Duodenal mucosa (tissue), 2 donors: ENCODE results near the gene ATP2A2.

ENCODE experiments used
- H3K27ac ChIP-seq: one replicate; pipeline ENCODE4 v1.7.0; 2013; ENCODE audit warnings: low read depth, low read length
- H3K27me3 ChIP-seq, 2 donors: one replicate each; pipeline ENCODE4 v1.7.0; 2013; ENCODE audit warnings: low read length in 2 of 2, control low read depth in 1 of 2; ENCODE audit not compliant: insufficient read depth in 2 of 2, control insufficient read depth in 1 of 2
- H3K36me3 ChIP-seq, 2 donors: one replicate each; pipeline ENCODE4 v1.7.0; 2013; ENCODE audit warnings: low read length in 2 of 2, control low read depth in 1 of 2; ENCODE audit not compliant: insufficient read depth in 2 of 2, control insufficient read depth in 1 of 2
- H3K4me1 ChIP-seq, 2 donors: one replicate each; pipeline ENCODE4 v1.7.0; 2013; ENCODE audit warnings: low read length in 2 of 2, control low read depth in 1 of 2; ENCODE audit not compliant: insufficient read depth in 2 of 2, control insufficient read depth in 1 of 2
- H3K4me3 ChIP-seq, 2 donors: one replicate each; pipeline ENCODE4 v1.7.0; 2013; ENCODE audit warnings: low read length in 2 of 2, low read depth in 1 of 2
- H3K9ac ChIP-seq, 2 donors: one replicate each; pipeline ENCODE4 v1.7.0; 2013; ENCODE audit warnings: low read length in 2 of 2, low read depth in 1 of 2
- H3K9me3 ChIP-seq, 2 donors: one replicate each; pipeline ENCODE4 v1.7.0; 2013; ENCODE audit warnings: low read length in 2 of 2, control low read depth in 1 of 2; ENCODE audit not compliant: control insufficient read depth in 1 of 2

ATP2A2 gene

DNA sequence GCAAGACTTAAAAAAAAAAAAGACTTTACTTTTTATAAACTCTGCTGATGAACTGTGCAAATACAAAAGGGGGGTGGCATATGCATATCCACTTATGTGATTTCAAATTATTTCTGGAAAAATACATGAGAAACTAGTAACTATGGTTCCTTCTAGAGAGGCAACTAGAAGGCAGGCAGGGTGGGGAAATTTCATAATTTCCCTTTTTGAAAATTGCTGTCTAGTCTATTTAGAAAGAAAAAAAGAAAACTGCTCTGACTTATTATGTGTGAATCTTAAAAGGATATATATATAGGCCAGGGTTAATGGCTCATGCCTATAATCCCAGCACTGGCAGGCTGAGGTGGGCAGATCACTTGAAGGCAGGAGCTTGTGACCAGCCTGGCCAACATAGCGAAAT, 80.2 kb downstream of the ATP2A2 start:
- no peak overlapping the region for H3K9ac ChIP-seq
- no peaks in the 10 kb centered on the region for H3K9me3 ChIP-seq
- no peak overlapping the region for H3K4me3 ChIP-seq
- no peaks in the 10 kb centered on the region for H3K27me3 ChIP-seq
- no peaks in the 10 kb centered on the region for H3K4me1 ChIP-seq
- H3K27ac ChIP-seq = no peak overlapping the region
- H3K36me3 ChIP-seq = no peaks in the 10 kb centered on the region

DNA sequence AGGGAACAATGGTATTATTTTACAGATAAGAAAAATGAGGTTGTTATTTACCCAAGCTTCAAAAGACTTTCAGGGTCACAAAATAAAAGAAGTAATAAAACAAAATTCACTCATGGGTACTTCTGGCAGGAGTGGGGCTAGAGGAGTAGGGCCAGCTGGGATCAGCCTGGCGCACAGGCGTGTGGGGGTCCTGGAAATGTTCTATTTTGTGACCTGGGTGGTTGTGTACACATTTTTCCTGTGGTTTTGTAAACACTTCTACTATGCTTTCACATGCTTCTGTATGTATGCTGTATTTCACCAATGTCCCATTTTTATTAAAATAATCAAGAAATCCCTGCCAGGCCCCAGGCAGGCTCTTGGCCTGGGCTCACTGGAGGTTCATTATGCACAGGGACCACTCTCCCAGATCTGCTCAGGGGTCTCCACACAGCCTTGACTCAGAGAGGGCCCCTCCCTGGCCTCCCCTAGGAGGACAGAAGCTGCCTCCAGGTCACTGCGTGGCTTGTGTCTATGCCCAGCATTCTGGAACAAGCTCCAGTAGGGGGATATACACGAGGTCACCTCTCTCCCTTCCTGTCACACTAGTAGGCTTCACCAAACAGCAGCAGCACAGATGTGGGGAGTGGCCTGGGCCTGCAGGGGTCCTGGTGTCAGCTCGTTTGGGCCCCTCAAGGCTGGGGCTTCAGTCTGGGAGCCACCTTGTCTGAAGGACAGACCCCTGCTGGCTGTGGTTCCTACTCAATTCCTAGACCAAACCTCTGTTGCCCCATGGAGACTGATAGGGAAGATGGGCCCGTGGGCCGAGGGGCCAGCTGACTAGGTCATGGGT, 84.7 kb downstream of the ATP2A2 start:
- Histone ChIP-seq H3K4me3 (no peak overlapping the region), H3K27me3 (no peaks in the 10 kb centered on the region), H3K9ac (no peak overlapping the region), H3K36me3 (peaks cover 0 to 8% of the 10 kb centered on the region in 2 donors), H3K27ac (no peak overlapping the region), H3K4me1 (peaks cover 0 to 3% of the 10 kb centered on the region in 2 donors), H3K9me3 (no peaks in the 10 kb centered on the region)

DNA sequence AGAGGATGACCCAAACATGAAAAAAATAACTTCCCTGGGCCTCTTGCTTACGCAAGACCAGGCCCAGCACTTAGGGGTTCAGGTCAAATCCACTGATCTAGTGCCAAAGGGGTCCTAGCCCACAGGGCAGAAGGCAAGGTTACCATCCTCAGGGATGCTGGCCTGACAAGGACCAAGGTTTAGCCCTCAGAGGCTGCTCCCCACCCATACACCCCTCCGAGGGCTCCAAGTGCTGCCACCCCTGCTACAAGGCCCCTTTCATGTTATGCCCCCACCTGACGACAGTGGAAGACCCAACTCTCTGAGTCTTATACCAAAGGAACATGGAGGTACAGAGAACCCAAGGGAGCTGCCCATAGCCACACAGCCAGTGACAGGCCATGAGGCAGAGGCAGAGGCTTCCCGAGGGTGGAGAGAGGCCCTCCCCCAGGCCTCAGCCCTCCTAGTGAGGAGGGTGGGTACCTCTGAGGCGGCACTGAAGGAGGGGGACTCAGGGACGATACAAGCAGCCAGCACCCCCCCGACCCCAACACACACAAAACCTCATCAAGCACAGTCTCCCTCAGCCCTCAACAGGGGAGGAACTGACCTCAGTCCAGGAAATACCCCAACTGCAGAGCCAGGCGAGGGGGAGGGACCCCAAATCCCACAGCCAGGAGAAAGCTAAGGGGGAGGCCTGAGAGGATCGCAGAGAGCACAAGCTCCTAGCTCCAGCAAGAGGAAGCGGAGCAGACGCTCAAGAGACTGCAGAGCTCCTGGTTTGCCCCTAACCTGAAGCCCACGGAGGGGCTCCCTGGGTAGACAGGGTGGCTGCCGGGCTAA, 85.5 kb downstream of the ATP2A2 start:
- Histone ChIP-seq H3K9ac (no peak overlapping the region), H3K4me1 (peaks cover 0 to 3% of the 10 kb centered on the region in 2 donors), H3K27me3 (no peaks in the 10 kb centered on the region), H3K27ac (peak overlapping the region; percentile 50), H3K9me3 (no peaks in the 10 kb centered on the region), H3K36me3 (peaks cover 0 to 8% of the 10 kb centered on the region in 2 donors), H3K4me3 (no peak overlapping the region)

DNA sequence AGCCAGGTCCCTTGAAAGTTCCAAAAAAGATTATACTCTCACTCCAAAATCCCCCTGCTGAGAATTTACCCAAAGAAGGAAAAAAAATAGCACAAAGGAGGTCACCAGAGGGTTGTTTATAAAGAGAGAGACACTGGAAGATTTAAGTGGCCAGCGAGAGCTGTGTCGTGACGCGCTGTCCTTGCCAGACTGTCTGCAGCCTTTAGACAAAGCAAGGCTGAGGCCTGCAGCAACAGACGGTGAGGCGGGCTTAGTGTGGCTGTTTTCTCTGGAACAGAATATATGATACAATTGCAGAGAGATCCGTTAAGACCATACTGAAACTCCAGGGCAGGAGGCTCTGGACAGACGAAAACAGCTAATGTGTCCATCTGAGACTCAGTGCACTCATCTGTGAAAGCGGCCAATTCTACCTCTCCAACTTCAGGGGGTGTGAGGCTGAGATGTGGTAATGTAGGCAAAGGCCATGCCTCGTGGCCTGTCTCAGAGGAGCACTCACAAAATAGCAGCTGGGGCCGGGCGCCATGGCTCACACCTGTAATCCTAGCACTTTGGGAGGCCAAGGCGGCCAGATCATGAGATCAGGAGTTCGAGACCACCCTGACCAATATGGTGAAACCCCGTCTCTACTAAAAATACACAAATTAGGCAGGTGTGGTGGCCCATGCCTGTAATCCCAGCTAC, 86.3 kb downstream of the ATP2A2 start:
- Histone ChIP-seq H3K4me1 (peaks cover 0 to 3% of the 10 kb centered on the region in 2 donors), H3K27me3 (no peaks in the 10 kb centered on the region), H3K9ac (no peak overlapping the region), H3K36me3 (peaks cover 0 to 15% of the 10 kb centered on the region in 2 donors), H3K4me3 (no peak overlapping the region), H3K27ac (peak overlapping the region; percentile 14), H3K9me3 (no peaks in the 10 kb centered on the region)

DNA sequence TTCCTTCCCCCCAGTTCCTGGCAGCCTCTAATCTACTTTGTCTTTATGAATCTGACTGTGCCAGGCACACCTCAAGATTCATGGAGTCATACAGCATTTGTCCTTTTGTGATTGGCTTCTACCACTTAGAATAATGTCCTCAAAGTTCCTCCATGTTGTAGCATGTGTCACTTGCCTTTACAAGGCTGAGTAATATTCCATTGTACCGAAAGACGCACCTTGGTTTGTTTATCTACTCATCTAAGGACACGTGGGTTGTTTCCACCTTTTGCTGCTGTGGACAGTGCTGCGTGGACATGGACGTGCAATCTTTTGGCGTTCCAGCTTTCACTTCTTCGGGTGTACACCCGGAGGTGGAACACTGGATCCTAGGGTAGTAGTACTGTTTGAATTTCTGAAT, 88.9 kb downstream of the ATP2A2 start:
- Histone ChIP-seq H3K36me3 (peaks cover 10 to 41% of the 10 kb centered on the region in 2 donors), H3K4me3 (no peak overlapping the region), H3K9ac (no peak overlapping the region), H3K4me1 (peaks cover 0 to 7% of the 10 kb centered on the region in 2 donors), H3K27ac (no peak overlapping the region), H3K27me3 (no peaks in the 10 kb centered on the region), H3K9me3 (no peaks in the 10 kb centered on the region)

DNA sequence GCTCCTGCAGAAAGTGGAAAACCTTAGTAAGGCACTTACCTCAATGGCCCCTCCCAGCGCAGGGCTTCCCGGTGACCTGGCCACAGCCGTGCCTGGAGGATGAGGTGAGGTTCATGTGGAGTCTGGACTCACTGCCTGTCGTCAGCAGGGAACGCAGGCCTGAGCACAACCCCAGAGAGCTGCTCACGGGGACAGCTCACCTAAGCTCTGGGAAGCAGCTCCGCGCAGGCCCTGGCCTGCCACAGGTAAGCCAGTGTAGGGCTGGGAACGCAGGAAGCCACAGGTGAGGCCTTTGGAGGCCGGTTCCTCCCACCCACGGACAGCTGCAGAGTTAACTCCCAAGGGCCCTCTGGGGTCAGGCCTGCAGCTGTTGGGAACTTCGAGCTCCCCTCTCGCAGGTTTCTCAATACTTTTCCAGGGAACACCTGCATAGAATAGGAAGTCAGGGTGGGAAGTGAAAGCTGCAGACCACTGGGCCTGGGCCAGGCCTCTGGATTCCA, 89.7 kb downstream of the ATP2A2 start:
- Histone ChIP-seq H3K36me3 (peaks cover 16 to 49% of the 10 kb centered on the region in 2 donors), H3K27ac (no peak overlapping the region), H3K4me1 (peaks cover 0 to 7% of the 10 kb centered on the region in 2 donors), H3K4me3 (no peak overlapping the region), H3K27me3 (no peaks in the 10 kb centered on the region), H3K9me3 (no peaks in the 10 kb centered on the region), H3K9ac (no peak overlapping the region)

DNA sequence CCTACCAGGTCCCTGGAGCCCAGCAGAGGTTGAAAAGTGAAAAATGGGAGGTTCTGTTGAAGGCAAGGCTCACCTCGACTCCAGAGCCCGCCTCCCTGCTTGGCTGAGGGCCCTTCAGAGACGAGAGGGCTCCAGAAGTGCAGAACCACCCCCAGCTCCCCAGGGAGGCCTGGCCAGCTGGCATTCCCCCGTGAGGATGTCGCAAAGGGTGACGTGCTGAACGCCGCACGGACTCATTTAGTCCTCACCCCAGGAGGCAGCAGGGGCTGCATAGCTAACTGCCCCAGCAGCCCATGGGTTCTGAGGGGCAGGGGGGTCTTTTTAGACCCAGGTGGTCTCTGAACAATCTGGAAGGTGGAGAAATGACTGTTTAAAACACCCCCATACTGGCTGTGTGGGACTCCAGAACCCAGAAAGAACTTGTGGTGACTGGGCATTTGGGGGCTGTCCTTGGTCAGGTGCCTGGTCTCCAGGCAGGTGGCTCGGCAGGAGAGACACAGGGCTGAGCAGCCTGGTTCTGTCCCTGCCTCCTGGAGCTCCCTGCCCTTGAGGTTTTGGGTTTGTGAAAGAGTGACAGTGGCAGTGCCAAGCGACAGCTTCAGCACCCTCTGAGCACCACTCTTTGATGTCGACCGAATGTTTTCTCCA, 90.5 kb downstream of the ATP2A2 start:
- peaks cover 0 to 7% of the 10 kb centered on the region in 2 donors for H3K4me1 ChIP-seq
- no peak overlapping the region for H3K27ac ChIP-seq
- H3K36me3 ChIP-seq = peaks cover 20 to 54% of the 10 kb centered on the region in 2 donors
- H3K4me3 ChIP-seq = no peak overlapping the region
- H3K9ac ChIP-seq = no peak overlapping the region
- H3K9me3 ChIP-seq = no peaks in the 10 kb centered on the region
- no peaks in the 10 kb centered on the region for H3K27me3 ChIP-seq

DNA sequence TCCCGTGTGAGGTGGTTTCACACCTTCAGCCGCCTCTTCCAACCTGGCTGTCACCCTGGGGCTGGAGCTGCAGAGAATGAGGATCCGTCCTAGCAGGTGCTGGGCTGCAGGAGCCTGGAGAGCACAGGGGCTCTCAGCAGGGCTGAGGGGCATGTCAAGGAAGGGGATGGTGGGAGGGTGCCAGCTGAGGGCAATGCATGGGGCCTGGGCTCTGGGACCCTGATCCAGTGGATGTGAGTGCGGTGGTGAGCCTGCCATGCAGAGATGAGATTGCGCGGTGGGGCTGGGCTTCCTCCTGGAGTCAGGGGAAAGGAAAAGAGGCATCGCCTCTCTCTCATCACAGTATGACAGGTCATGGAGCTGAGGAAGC, 91.0 kb downstream of the ATP2A2 start:
- Histone ChIP-seq H3K9me3 (no peaks in the 10 kb centered on the region), H3K36me3 (peaks cover 20 to 55% of the 10 kb centered on the region in 2 donors), H3K9ac (no peak overlapping the region), H3K4me3 (no peak overlapping the region), H3K27ac (no peak overlapping the region), H3K27me3 (no peaks in the 10 kb centered on the region), H3K4me1 (peaks cover 0 to 4% of the 10 kb centered on the region in 2 donors)

DNA sequence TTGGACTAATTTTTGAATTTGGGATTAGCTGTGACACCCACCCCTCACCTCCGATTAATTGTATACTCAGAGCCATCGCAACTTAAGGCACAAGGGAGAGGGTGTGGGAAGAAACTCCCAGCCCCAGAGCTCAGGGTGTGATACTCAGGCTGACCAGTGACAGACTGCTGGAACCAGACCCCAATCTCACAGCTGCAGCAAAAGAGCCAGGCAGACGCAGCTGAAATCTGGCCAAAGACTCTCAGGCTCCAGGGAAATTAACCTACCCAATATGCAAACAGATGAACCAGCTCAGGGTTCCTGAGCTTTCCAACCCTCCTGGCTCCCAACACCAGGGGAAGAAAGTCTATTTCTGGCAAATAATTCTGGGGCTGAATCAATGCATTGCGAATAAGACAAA, 92.0 kb downstream of the ATP2A2 start:
- no peak overlapping the region for H3K27ac ChIP-seq

More for the DNA sequence above, 92.0 kb downstream of the ATP2A2 start:
- Histone ChIP-seq H3K4me1 (peaks cover 0 to 4% of the 10 kb centered on the region in 2 donors), H3K9me3 (no peaks in the 10 kb centered on the region), H3K36me3 (peaks cover 27 to 63% of the 10 kb centered on the region in 2 donors), H3K4me3 (no peak overlapping the region), H3K9ac (no peak overlapping the region), H3K27me3 (no peaks in the 10 kb centered on the region)
